HepG2 (cell line): Measurements from ENCODE around the gene PLD1. TPM values are rescaled to one million over a fixed set of nuclear protein-coding genes. Genes with fewer than 3 reads are reported as not detected.
A peak's percentile ranks its signal among the peaks of the same experiment; 100 is the strongest.

Source experiments
- ATF2 ChIP-seq: sonication (generic); formaldehyde crosslinking; IDR thresholded peaks from 2 replicates; pipeline ENCODE4 v1.4.0; 2020; ENCODE audit warnings: missing genetic modification reagents
- BCL6 ChIP-seq: IDR thresholded peaks from 2 replicates; pipeline ENCODE4 v1.6.1; 2016; ENCODE audit warnings: missing genetic modification reagents, missing compliant biosample characterization
- BRCA1 ChIP-seq: sonication (generic); formaldehyde crosslinking; IDR thresholded peaks from 2 replicates; pipeline ENCODE4 v1.4.0; 2020; ENCODE audit warnings: missing genetic modification reagents
- DNMT1 ChIP-seq: sonication (generic); formaldehyde crosslinking; IDR thresholded peaks from 2 replicates; pipeline ENCODE4 v1.5.1; 2020; ENCODE audit warnings: mild to moderate bottlenecking, missing genetic modification reagents
- FOXK2 ChIP-seq: fragments of 450-650 bp; IDR thresholded peaks from 2 replicates; pipeline ENCODE4 v1.6.1; 2016
- GATAD1 ChIP-seq: IDR thresholded peaks from 2 replicates; pipeline ENCODE4 v1.6.1; 2016; ENCODE audit warnings: missing genetic modification reagents, missing compliant biosample characterization
- HMG20B ChIP-seq: conservative IDR thresholded peaks from 2 replicates; pipeline ENCODE4 v1.6.1; 2016; ENCODE audit warnings: missing genetic modification reagents, missing compliant biosample characterization
- NFRKB ChIP-seq: fragments of 450-650 bp; IDR thresholded peaks from 2 replicates; pipeline ENCODE4 v1.6.1; 2017
- SATB2 ChIP-seq: sonication (generic); formaldehyde crosslinking; IDR thresholded peaks from 2 replicates; pipeline ENCODE4 v1.5.0; 2020; ENCODE audit warnings: missing genetic modification reagents
- XBP1 ChIP-seq: sonication (generic); formaldehyde crosslinking; IDR thresholded peaks from 2 replicates; pipeline ENCODE4 v1.5.0; 2020; ENCODE audit warnings: missing genetic modification reagents
- ZBTB38 ChIP-seq: sonication (generic); formaldehyde crosslinking; IDR thresholded peaks from 2 replicates; pipeline ENCODE4 v1.5.1; 2020; ENCODE audit warnings: mild to moderate bottlenecking, missing genetic modification reagents
- ZFYVE20 ChIP-seq: sonication (generic); formaldehyde crosslinking; IDR thresholded peaks from 2 replicates; pipeline ENCODE4 v1.8.0; 2023; ENCODE audit warnings: low read depth, mild to moderate bottlenecking, moderate library complexity, missing genetic modification reagents, borderline replicate concordance
- ZNF382 ChIP-seq: sonication (generic); formaldehyde crosslinking; IDR thresholded peaks from 2 replicates; pipeline ENCODE4 v1.5.0; 2020; ENCODE audit warnings: missing genetic modification reagents, mild to moderate bottlenecking, borderline replicate concordance
- ZNF572 ChIP-seq: sonication (generic); formaldehyde crosslinking; IDR thresholded peaks from 2 replicates; pipeline ENCODE4 v1.5.1; 2020; ENCODE audit warnings: mild to moderate bottlenecking, missing genetic modification reagents
- ZNF878 ChIP-seq: sonication (generic); formaldehyde crosslinking; IDR thresholded peaks from 2 replicates; pipeline ENCODE4 v1.8.1; 2023; ENCODE audit warnings: mild to moderate bottlenecking, missing genetic modification reagents, moderate library complexity
- ZSCAN20 ChIP-seq: sonication (generic); formaldehyde crosslinking; IDR thresholded peaks from 2 replicates; pipeline ENCODE4 v1.4.0; 2020; ENCODE audit warnings: missing genetic modification reagents, mild to moderate bottlenecking, borderline replicate concordance
- polyA plus RNA-seq, 8 experiments: library from polyadenylated mRNA; depleted of rRNA in 3 of 8; stranded (reverse) in 7 of 8; unstranded in 1 of 8; fragments of >200 nt; fragmentation: Illumina TruSeq in 4 of 8; extraction: Trizol in 4 of 8; gene quantifications; 2 replicates each; pipeline versions ENCODE4 v1.2.1 to v1.2.3, GENCODE V29; 2011 to 2016; ENCODE audit warnings: low read depth in 4 of 8, missing spikeins in 1 of 8, mixed read lengths in 1 of 8; ENCODE audit not compliant: insufficient read depth in 1 of 8
- total RNA-seq, 5 experiments: library from RNA; depleted of rRNA; stranded (reverse); fragments of >200 nt; fragmentation: Illumina TruSeq; extraction: Trizol; gene quantifications; 2 replicates each; pipeline ENCODE4 v1.2.3, GENCODE V29; 2016; ENCODE audit warnings: low read depth in 1 of 5
- TF ChIP-seq, protein P1 (sequence below): sonication (generic); formaldehyde crosslinking; IDR thresholded peaks from 2 replicates; pipeline ENCODE4 v1.5.0; 2020; ENCODE audit warnings: mild to moderate bottlenecking, missing genetic modification reagents
- TF ChIP-seq, protein P2 (sequence below): sonication (generic); formaldehyde crosslinking; IDR thresholded peaks from 2 replicates; pipeline ENCODE4 v1.4.0; 2020; ENCODE audit warnings: mild to moderate bottlenecking, missing genetic modification reagents
- TF ChIP-seq, protein P3 (sequence below): sonication (generic); formaldehyde crosslinking; IDR thresholded peaks from 2 replicates; pipeline ENCODE4 v1.4.0; 2020; ENCODE audit warnings: missing genetic modification reagents, mild to moderate bottlenecking, borderline replicate concordance
- TF ChIP-seq, protein P4 (sequence below): sonication (generic); formaldehyde crosslinking; IDR thresholded peaks from 2 replicates; pipeline ENCODE4 v1.8.1; 2023; ENCODE audit warnings: mild to moderate bottlenecking, moderate library complexity, missing genetic modification reagents
- TF ChIP-seq, protein P5 (sequence below): IDR thresholded peaks from 2 replicates; pipeline ENCODE4 v1.6.1; 2016; ENCODE audit warnings: missing compliant biosample characterization, missing genetic modification reagents, borderline replicate concordance

The PLD1 gene
- total and polyA plus RNA-seq, 2 of the 13 experiments (the other 11 are each of a cell fraction or from before 2014, with no cell fraction given) = 27.1 to 59.4 TPM

DNA sequence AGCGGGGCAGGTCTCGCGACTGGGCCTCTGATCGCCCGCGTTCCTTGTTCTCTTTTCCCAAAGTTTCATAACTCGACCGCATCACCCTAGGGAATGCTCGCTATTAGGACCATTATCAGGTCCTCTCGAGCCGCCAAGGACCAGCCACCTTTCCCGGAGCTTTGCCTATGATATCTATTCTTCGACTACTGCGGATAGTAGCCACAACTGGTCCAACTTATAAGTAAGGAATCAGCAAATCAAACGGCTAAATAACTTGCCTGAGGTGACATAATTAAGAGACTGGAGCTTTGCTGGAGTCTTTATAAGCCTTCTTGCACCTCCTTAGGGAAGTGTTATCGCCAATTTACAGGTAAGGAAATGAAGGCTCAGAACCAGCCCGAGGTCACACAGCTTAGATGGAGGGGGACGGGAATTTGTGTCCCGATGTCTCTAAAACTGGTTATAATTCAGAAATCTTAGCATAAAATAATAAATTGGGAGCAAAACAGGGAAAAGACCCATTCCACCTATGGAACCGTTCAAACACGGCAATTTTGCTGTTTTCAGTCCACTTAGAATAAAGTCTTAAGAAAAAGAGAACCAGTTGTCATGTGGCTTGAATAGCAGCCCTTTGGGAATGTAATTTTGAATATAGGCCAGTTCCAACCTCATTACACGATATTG, 479 bp upstream of the PLD1 start (continued):
- TF ChIP-seq ZSCAN20 (0 out of 2 replicates have a peak, but pooled peaks have one; percentile 72), DNMT1 (CRISPR knock-in tag) (no peak), ZNF382 (CRISPR knock-in tag) (no peak), HMG20B (CRISPR knock-in tag) (no peak), ZBTB38 (CRISPR knock-in tag) (no peak), ZFYVE20 (no peak), BCL6 (CRISPR knock-in tag) (no peak), SATB2 (CRISPR knock-in tag) (0 out of 2 replicates have a peak, but pooled peaks have one; percentile 73), BRCA1 (CRISPR knock-in tag) (no peak; the same call in 1 of the 2 replicates), NFRKB (no peak), FOXK2 (no peak), ZNF572 (no peak), ZNF878 (CRISPR knock-in tag) (0 out of 2 replicates have a peak, but pooled peaks have one; percentile 0), XBP1 (CRISPR knock-in tag) (no peak), GATAD1 (no peak), ATF2 (CRISPR knock-in tag) (peak; percentile 13; the same call in 1 of the 2 replicates)
- TF ChIP-seq, protein P1, sequence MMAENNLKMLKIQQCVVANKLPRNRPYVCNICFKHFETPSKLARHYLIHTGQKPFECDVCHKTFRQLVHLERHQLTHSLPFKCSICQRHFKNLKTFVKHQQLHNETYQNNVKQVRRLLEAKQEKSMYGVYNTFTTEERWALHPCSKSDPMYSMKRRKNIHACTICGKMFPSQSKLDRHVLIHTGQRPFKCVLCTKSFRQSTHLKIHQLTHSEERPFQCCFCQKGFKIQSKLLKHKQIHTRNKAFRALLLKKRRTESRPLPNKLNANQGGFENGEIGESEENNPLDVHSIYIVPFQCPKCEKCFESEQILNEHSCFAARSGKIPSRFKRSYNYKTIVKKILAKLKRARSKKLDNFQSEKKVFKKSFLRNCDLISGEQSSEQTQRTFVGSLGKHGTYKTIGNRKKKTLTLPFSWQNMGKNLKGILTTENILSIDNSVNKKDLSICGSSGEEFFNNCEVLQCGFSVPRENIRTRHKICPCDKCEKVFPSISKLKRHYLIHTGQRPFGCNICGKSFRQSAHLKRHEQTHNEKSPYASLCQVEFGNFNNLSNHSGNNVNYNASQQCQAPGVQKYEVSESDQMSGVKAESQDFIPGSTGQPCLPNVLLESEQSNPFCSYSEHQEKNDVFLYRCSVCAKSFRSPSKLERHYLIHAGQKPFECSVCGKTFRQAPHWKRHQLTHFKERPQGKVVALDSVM (CRISPR knock-in tag) = no peak
- TF ChIP-seq, protein P2, sequence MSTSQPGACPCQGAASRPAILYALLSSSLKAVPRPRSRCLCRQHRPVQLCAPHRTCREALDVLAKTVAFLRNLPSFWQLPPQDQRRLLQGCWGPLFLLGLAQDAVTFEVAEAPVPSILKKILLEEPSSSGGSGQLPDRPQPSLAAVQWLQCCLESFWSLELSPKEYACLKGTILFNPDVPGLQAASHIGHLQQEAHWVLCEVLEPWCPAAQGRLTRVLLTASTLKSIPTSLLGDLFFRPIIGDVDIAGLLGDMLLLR (CRISPR knock-in tag) = no peak
- TF ChIP-seq, protein P3, sequence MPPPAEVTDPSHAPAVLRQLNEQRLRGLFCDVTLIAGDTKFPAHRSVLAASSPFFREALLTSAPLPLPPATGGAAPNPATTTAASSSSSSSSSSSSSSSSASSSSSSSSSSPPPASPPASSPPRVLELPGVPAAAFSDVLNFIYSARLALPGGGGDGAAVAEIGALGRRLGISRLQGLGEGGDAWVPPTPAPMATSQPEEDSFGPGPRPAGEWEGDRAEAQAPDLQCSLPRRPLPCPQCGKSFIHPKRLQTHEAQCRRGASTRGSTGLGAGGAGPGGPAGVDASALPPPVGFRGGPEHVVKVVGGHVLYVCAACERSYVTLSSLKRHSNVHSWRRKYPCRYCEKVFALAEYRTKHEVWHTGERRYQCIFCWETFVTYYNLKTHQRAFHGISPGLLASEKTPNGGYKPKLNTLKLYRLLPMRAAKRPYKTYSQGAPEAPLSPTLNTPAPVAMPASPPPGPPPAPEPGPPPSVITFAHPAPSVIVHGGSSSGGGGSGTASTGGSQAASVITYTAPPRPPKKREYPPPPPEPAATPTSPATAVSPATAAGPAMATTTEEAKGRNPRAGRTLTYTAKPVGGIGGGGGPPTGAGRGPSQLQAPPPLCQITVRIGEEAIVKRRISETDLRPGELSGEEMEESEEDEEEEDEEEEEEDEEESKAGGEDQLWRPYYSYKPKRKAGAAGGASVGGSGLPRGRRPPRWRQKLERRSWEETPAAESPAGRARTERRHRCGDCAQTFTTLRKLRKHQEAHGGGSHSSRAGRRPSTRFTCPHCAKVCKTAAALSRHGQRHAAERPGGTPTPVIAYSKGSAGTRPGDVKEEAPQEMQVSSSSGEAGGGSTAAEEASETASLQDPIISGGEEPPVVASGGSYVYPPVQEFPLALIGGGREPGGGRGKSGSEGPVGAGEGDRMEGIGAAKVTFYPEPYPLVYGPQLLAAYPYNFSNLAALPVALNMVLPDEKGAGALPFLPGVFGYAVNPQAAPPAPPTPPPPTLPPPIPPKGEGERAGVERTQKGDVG (CRISPR knock-in tag) = no peak
- TF ChIP-seq, protein P4, sequence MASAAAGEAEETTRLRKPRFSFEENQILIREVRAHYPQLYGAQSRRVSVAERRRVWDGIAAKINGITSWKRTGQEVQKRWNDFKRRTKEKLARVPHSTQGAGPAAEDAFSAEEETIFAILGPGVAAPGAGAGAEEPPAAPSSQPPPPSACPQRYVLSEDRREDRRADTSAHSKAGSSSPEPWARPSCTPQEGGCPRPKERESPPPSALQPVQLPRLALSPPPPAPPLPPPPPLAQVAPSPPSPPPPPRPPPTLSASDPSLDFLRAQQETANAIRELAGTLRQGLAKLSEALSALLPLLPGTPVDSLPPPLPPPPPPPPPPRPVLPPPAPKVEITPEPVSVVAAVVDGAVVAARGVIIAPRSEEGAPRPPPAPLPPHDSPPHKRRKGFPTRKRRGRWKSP (CRISPR knock-in tag) = no peak
- TF ChIP-seq, protein P5, sequence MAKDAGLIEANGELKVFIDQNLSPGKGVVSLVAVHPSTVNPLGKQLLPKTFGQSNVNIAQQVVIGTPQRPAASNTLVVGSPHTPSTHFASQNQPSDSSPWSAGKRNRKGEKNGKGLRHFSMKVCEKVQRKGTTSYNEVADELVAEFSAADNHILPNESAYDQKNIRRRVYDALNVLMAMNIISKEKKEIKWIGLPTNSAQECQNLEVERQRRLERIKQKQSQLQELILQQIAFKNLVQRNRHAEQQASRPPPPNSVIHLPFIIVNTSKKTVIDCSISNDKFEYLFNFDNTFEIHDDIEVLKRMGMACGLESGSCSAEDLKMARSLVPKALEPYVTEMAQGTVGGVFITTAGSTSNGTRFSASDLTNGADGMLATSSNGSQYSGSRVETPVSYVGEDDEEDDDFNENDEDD (CRISPR knock-in tag) = no peak
